ENCODE results near the gene CERT1.

CERT1 gene

DNA sequence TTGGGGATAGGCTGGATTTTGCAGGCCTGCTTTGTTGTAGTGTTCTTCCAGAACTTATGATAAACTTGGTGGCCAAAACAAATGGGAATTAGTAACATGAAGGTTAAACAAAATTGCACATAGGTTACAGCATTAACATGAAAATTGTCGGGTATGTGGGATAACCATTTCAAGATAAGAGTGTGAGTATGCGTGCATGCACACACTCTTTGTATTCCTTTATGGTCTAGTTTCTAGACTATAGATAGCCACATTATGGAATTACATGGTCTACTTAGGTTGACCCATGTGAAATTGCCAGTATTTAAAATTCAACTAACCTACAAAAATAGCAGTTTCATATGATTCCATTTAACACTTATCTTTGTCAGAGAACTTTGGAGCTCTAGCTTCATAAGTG, 173.0 kb downstream of the CERT1 start:
- ATAC-seq (ENCODE audit: insufficient read depth, low read depth), result no peak
- TF ChIP-seq EZH2 (IDR thresholded peaks at IDR 0.05; ENCODE audit: borderline replicate concordance, low read depth, low read length, severe bottlenecking) (no peak), CTCF (IDR thresholded peaks at IDR 0.05; ENCODE audit: borderline replicate concordance, extremely low read depth, low read length, poor library complexity, severe bottlenecking) (no peak)
- H2AFZ ChIP-seq (ENCODE audit: low read depth, low read length), result no peak overlapping the region
- H3K27me3 ChIP-seq (ENCODE audit: insufficient read depth, low read length, poor library complexity), result no peaks in the 10 kb centered on the region
- no peak for DNase-seq
- peak overlapping the region; percentile 66 for H3K9ac ChIP-seq (ENCODE audit: low read depth, low read length)
- peaks cover 35% of the 10 kb centered on the region for H3K36me3 ChIP-seq (ENCODE audit: insufficient read depth, low read length)
- H3K4me1 ChIP-seq (ENCODE audit: insufficient read depth, low read length), result peaks cover 47% of the 10 kb centered on the region
- peak overlapping the region; percentile 87 for H3K4me2 ChIP-seq (ENCODE audit: insufficient read depth, low read length)
- H3K79me2 ChIP-seq (ENCODE audit: insufficient read depth, low read length), result peaks cover 68% of the 10 kb centered on the region
- peak overlapping the region; percentile 87 to 89; a peak in 3 of 4 replicates for H3K4me3 ChIP-seq (ENCODE audit: low read depth in 1 of 2, low read length in 2 of 2)
- H4K20me1 ChIP-seq (ENCODE audit: insufficient read depth, low read length), result peaks cover 48% of the 10 kb centered on the region; the same call in 1 of the 2 replicates
- no peaks in the 10 kb centered on the region for H3K9me3 ChIP-seq (ENCODE audit: insufficient read depth, low read length, severe bottlenecking)
- H3K27ac ChIP-seq (ENCODE audit: low read length), result peak overlapping the region; percentile 86

GRCh38 chr5:75337366-75338021, 173.9 kb downstream of the CERT1 start:
- Histone ChIP-seq H3K4me1 (ENCODE audit: insufficient read depth, low read length) (peaks cover 45% of the 10 kb centered on the region), H3K4me2 (ENCODE audit: insufficient read depth, low read length) (peak overlapping the region; percentile 87), H3K36me3 (ENCODE audit: insufficient read depth, low read length) (peaks cover 26% of the 10 kb centered on the region), H3K9me3 (ENCODE audit: insufficient read depth, low read length, severe bottlenecking) (no peaks in the 10 kb centered on the region), H4K20me1 (ENCODE audit: insufficient read depth, low read length) (peaks cover 41% of the 10 kb centered on the region; the same call in 1 of the 2 replicates), H3K27ac (ENCODE audit: low read length) (peak overlapping the region; percentile 86), H3K9ac (ENCODE audit: low read depth, low read length) (peak overlapping the region; percentile 66), H3K27me3 (ENCODE audit: insufficient read depth, low read length, poor library complexity) (no peaks in the 10 kb centered on the region), H3K79me2 (ENCODE audit: insufficient read depth, low read length) (peaks cover 59% of the 10 kb centered on the region), H2AFZ (ENCODE audit: low read depth, low read length) (peak overlapping the region; percentile 54), H3K4me3 (ENCODE audit: low read depth in 1 of 2, low read length in 2 of 2) (peak overlapping the region; percentile 87 to 89)
- ATAC-seq (ENCODE audit: insufficient read depth, low read depth) (no peak), DNase-seq (peak; percentile 33)
- TF ChIP-seq CTCF (IDR thresholded peaks at IDR 0.05; ENCODE audit: borderline replicate concordance, extremely low read depth, low read length, poor library complexity, severe bottlenecking) (no peak), EZH2 (IDR thresholded peaks at IDR 0.05; ENCODE audit: borderline replicate concordance, low read depth, low read length, severe bottlenecking) (no peak)

GRCh38 chr5:75336615-75337336, 174.7 kb downstream of the CERT1 start, which contains the start of gene HMGCR:
TSS of gene HMGCR (plus strand) at chr5:75337220. CDS start at chr5:75342606, 5,386 bp downstream.
- Histone ChIP-seq H3K9ac (ENCODE audit: low read depth, low read length) (peak within 1 kb of the TSS; percentile 66), H3K36me3 (ENCODE audit: insufficient read depth, low read length) (peaks cover 19% of the 10 kb centered on the region), H3K4me2 (ENCODE audit: insufficient read depth, low read length) (peak within 1 kb of the TSS; percentile 87), H3K4me3 (ENCODE audit: low read depth in 1 of 2, low read length in 2 of 2) (peak within 1 kb of the TSS; percentile 87 to 89), H3K4me1 (ENCODE audit: insufficient read depth, low read length) (peaks cover 42% of the 10 kb centered on the region), H2AFZ (ENCODE audit: low read depth, low read length) (peak within 1 kb of the TSS; percentile 83), H3K27ac (ENCODE audit: low read length) (peak within 1 kb of the TSS; percentile 95), H3K27me3 (ENCODE audit: insufficient read depth, low read length, poor library complexity) (no peaks in the 10 kb centered on the region), H4K20me1 (ENCODE audit: insufficient read depth, low read length) (peaks cover 34% of the 10 kb centered on the region; the same call in 1 of the 2 replicates), H3K9me3 (ENCODE audit: insufficient read depth, low read length, severe bottlenecking) (no peaks in the 10 kb centered on the region), H3K79me2 (ENCODE audit: insufficient read depth, low read length) (peaks cover 52% of the 10 kb centered on the region)
- DNase-seq (peak; percentile 98), ATAC-seq (ENCODE audit: insufficient read depth, low read depth) (peak; percentile 95)
- TF ChIP-seq EZH2 (IDR thresholded peaks at IDR 0.05; ENCODE audit: borderline replicate concordance, low read depth, low read length, severe bottlenecking) (no peak), CTCF (IDR thresholded peaks at IDR 0.05; ENCODE audit: borderline replicate concordance, extremely low read depth, low read length, poor library complexity, severe bottlenecking) (peak; percentile 64)

Data from DND-41 (cell line).